Spinal cord (tissue), 10 donors: Measurements from ENCODE around the gene OGDH. TPM values are rescaled to one million over a fixed set of nuclear protein-coding genes. Genes with fewer than 3 reads are reported as not detected.

Experiments used
- DNase-seq, 6 donors: peaks; one replicate each; pipeline versions ENCODE4 v3.0.0 to v3.0.0-alpha.2; 2013 to 2015; ENCODE audit warnings: low spot score in 6 of 6, low read depth in 4 of 6
- H3K27ac ChIP-seq: one replicate; pipeline ENCODE4 v1.5.1; 2013; ENCODE audit warnings: low read depth, low read length, control low read depth
- H3K27me3 ChIP-seq: one replicate; pipeline ENCODE4 v1.6.1; 2013; ENCODE audit warnings: low read length; ENCODE audit not compliant: control insufficient read depth, insufficient read depth
- H3K36me3 ChIP-seq: one replicate; pipeline ENCODE4 v1.6.1; 2013; ENCODE audit warnings: low read length; ENCODE audit not compliant: control insufficient read depth, insufficient read depth
- H3K4me1 ChIP-seq: one replicate; pipeline ENCODE4 v1.6.1; 2013; ENCODE audit warnings: low read length; ENCODE audit not compliant: control insufficient read depth, insufficient read depth
- H3K4me3 ChIP-seq: one replicate; pipeline ENCODE4 v1.5.1; 2013; ENCODE audit warnings: low read depth, low read length, control low read depth
- H3K9me3 ChIP-seq: one replicate; pipeline ENCODE4 v1.6.1; 2013; ENCODE audit warnings: low read length; ENCODE audit not compliant: control insufficient read depth, insufficient read depth
- WGBS: methylation state at CpG from one replicate; pipeline ENCODE4 v1.1.5; 2013; ENCODE audit warnings: missing lambda C conversion rate; ENCODE audit not compliant: insufficient coverage; 5-methylcytosine and 5-hydroxymethylcytosine counted together
- polyA plus RNA-seq, 2 donors: library from polyadenylated mRNA; unstranded; fragments of 120-200 nt; gene quantifications; one replicate each; pipeline ENCODE4 v1.2.1, GENCODE V29; 2013; ENCODE audit not compliant: insufficient read length in 2 of 2
- total RNA-seq, 2 donors: library from RNA; depleted of rRNA in 1 of 2; stranded (reverse); fragments of 120-200 nt in 1 of 2; fragments of >200 nt in 1 of 2; gene quantifications; one replicate each; pipeline versions ENCODE4 v1.2.3 to v1.2.4, GENCODE V29; 2013 to 2014
- donor health status: healthy.

OGDH gene
- total and polyA plus RNA-seq, 4 donors = 63.8 to 78.6 (median 69.3) TPM

DNA sequence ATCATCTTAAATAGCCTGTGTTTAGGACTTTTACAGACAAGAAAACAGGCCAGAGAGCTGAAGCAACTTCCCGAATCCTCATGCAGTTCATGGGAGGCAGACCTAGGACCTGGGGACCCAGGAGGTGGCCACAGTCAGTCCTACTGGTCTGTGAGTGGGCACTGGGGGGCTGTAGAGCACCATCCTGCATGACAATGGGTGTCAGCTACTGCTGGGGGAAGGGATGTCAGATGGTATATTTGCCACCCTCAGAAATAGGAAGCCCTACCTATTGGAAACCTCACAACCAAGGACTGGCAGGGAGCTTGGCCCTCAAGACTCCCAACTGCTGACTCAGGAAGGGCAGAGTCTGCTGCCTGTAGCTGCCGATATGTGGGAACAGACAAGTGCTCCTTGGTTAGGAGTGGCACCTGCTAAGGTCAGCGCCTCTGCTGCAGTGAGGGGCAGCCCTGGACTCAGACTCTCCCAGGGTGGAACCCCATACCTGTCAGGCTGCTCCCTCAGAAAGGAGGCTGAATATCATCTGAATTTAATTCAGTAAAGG lies 29.7 kb downstream of the OGDH start:
- Histone ChIP-seq H3K27ac (no peak overlapping the region), H3K9me3 (no peaks in the 10 kb centered on the region), H3K27me3 (no peaks in the 10 kb centered on the region), H3K4me1 (peaks cover 27% of the 10 kb centered on the region), H3K4me3 (no peak overlapping the region), H3K36me3 (peaks cover 3% of the 10 kb centered on the region)
- 87% methylated on average over 3 of the region's 3 CpGs for WGBS
- no peak for DNase-seq

DNA sequence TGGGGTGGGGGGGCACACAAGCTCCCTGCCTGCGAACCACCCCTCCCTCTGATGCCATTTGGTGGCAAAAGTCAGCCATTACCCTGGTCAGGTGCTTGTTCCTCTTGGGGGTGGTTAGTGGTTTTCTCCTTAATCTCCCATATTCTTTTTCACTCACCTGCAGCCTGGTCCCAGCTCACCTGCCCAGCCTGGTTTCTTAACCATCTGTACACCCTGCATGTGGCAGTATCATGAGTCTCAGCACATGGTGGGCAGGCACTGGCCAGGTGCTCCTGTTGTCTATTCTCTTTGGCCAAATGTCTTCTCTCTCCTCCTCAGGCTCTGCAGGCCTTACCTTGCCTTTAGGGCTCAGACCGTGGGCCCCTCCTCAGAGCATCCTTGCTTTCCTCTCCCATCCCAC lies 30.5 kb downstream of the OGDH start:
- no peaks in the 10 kb centered on the region for H3K27me3 ChIP-seq
- H3K4me1 ChIP-seq = peaks cover 22% of the 10 kb centered on the region
- no peaks in the 10 kb centered on the region for H3K9me3 ChIP-seq
- no peak for DNase-seq
- H3K36me3 ChIP-seq = peaks cover 3% of the 10 kb centered on the region
- no peak overlapping the region for H3K4me3 ChIP-seq
- 100% methylated on average over 1 of the region's 2 CpGs for WGBS
- no peak overlapping the region for H3K27ac ChIP-seq

DNA sequence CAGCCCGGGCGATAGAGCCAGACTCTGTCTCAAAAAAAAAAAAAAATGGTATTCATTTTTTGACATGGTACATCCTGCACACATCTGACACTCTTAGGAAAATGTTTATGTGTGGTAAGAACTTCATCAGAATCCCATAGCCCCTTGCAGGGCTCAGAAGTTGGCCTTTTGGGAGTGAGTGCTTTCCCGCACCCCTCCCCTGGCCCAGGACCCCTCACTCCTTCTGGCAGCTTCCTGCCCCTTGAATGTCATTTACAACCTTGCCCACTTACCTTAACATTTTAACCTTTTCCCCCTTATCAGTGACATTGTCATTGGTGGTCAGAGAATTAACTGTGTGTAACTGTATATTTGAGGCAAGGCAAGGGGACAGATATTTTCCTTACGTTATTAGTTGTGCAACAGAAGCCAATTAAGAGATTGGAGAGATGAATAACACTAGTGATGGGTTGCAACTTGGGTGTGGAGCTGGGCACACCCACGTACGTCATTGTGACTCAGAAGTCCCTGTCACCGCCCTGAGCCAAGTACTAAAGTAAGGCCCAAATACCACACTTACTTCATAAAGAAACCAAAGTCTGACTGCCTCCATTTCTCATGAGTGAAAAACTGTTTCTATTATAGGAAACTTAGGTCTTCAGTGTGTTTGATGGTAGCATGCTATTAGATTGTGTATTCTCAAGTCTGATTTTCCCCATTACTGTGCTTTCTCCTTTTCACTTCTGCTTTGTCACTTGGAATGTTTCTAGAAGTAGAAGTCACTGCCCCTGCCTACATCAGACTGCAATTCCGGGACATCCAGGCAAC lies 31.6 kb downstream of the OGDH start:
- Histone ChIP-seq H3K27ac (peak overlapping the region; percentile 88), H3K9me3 (no peaks in the 10 kb centered on the region), H3K36me3 (peaks cover 3% of the 10 kb centered on the region), H3K4me1 (peaks cover 17% of the 10 kb centered on the region), H3K4me3 (no peak overlapping the region), H3K27me3 (no peaks in the 10 kb centered on the region)
- no peak for DNase-seq
- 100% methylated on average over 1 of the region's 8 CpGs for WGBS

DNA sequence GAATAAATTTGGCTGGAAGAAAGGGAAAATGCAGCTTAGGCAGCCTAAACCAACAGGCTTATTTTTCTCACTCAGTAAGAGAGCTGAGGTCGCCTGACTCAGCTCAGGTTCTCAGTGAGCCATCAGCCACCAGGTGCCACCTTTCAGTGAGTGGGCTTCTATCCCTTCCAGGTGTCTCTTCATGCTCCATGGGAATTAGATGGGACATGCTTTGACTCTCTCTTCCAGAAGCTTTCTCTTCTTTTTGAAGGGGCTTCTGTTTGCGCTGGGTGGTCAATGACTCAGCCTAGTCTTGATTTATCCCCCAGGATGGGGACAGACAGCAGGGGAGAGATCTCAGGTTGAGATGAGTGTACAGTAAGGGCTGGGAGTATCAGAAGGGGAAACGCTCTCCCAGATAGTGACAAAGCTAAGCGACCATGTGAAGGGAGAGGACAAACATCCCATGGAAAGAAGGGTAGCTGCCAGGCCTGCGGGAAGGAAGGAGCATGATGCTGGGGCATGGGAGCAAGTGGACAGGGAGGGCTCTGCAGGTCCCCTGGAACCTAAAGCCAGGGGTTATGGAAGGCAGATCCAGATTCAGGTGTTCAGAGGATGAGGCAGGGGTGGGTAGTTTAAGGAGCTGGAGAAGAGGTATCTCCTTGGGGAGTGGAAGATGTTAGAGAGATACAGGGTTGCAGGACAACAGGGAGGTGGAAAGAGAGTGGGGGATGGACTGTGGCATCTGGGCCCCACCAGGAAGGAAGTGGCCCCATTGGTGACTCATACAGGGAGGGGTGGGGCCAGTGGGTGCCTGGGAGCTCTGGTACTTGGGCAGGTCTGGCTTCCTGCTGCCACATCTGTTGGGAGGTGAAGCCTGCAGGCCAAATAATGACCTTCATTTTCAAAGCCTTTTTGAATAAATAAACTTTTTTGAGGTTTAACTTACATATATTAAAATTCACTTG lies 32.5 kb downstream of the OGDH start:
- Histone ChIP-seq H3K4me1 (peaks cover 17% of the 10 kb centered on the region), H3K9me3 (no peaks in the 10 kb centered on the region), H3K27ac (peak overlapping the region; percentile 88), H3K36me3 (peaks cover 3% of the 10 kb centered on the region), H3K27me3 (no peaks in the 10 kb centered on the region), H3K4me3 (no peak overlapping the region)
- no peak for DNase-seq
- WGBS = 95% methylated on average over 3 of the region's 5 CpGs

DNA sequence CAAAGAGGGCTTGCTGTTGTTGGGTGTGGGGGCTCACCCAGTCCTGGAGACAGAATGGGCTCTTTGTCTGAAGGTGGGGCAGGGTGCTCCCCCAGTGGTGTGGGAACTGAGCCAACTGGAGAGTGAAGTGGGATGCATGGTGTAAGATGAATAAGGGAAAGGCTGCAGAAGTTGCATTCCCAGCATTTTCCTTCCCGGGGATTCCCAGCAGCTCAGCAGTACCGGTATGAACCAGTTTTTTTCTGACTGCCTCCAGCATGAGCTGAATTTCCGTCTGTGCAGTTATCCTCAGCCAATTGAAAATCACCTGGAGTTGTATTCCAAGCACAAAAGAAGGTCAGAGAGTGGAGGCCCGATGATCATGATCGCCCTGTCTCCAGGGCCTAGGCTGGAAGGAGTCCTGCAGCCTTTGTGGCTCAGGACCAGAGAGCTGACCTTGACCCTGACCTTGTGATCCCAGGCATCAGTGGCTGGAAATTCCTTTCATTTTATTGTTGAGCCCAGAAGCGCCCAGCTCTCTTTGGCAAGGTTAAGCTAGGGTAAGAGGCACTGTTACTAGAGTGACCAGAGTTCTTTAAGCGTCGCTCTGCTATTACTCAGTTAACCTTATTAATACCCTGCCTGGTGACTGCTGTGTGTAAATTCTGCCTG lies 33.4 kb downstream of the OGDH start:
- Histone ChIP-seq H3K4me1 (peaks cover 17% of the 10 kb centered on the region), H3K27ac (peak overlapping the region; percentile 88), H3K9me3 (no peaks in the 10 kb centered on the region), H3K4me3 (no peak overlapping the region), H3K36me3 (peaks cover 3% of the 10 kb centered on the region), H3K27me3 (no peaks in the 10 kb centered on the region)
- DNase-seq = peak; percentile 30 to 93 (median 50)
- 13% methylated on average over 5 of the region's 8 CpGs for WGBS

DNA sequence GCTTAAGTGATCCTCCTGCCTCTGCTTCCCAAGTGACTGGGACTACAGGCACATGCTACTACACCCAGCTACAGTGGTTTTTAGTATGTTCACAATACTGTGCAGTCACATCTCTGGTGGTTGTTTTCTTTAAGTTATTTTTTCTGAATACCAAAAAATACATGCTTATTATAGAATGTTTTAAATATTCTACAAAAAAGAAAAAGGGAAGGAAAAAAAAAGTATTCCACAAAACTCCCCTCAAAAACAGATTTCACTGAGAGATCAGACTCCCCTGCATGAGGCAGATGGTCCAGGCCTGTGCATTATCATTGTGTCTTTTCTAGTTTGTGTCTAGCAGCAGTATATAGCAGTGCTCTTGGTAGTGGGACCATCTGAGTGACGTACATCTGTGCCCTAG lies 36.8 kb downstream of the OGDH start:
- WGBS = 100% methylated on average over 1 of the region's 1 CpG
- peaks cover 17% of the 10 kb centered on the region for H3K4me1 ChIP-seq
- H3K27ac ChIP-seq = no peak overlapping the region
- peaks cover 25% of the 10 kb centered on the region for H3K36me3 ChIP-seq
- no peak overlapping the region for H3K4me3 ChIP-seq
- H3K27me3 ChIP-seq = no peaks in the 10 kb centered on the region
- no peak for DNase-seq
- no peaks in the 10 kb centered on the region for H3K9me3 ChIP-seq

DNA sequence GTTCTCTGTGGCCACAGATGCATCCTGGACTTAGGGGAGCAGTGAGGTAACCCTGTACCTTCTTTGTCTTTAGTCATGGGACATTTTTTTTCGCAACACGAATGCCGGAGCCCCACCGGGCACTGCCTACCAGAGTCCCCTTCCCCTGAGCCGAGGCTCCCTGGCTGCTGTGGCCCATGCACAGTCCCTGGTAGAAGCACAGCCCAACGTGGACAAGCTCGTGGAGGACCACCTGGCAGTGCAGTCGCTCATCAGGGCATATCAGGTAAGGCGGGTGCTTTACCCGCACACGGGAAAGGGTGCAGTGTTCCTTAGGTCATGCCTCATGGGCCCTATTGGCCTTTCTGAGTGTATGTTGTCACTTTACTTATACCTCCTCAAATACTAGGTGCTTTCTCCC lies 38.8 kb downstream of the OGDH start:
- DNase-seq = no peak
- Histone ChIP-seq H3K27me3 (no peaks in the 10 kb centered on the region), H3K4me3 (no peak overlapping the region), H3K36me3 (peaks cover 32% of the 10 kb centered on the region), H3K4me1 (no peaks in the 10 kb centered on the region), H3K9me3 (no peaks in the 10 kb centered on the region), H3K27ac (no peak overlapping the region)
- 91% methylated on average over 11 of the region's 11 CpGs for WGBS

DNA sequence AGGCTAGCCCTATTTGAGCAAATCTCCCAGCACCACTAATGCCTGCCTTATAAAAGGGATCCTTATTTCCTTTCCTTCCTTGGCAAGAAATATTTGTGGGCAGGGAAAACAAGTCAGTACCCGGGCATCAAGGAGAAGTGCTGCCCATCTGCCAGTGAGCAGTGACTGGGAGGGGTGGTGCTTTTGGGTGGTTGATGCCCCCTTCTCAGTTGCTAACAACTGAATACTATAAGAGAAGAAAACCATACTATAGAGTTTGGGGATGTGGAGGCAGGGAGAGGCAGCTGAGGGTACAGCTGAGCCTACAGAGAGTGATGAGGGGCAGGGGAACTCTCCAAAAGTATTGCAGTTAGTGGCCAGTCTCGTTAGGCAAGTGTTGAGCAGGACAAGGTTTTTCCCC lies 39.3 kb downstream of the OGDH start:
- Histone ChIP-seq H3K27ac (no peak overlapping the region), H3K4me3 (no peak overlapping the region), H3K36me3 (peaks cover 32% of the 10 kb centered on the region), H3K27me3 (no peaks in the 10 kb centered on the region), H3K4me1 (no peaks in the 10 kb centered on the region), H3K9me3 (no peaks in the 10 kb centered on the region)
- no CpG with 5 or more reads among the region's 2 CpGs for WGBS
- DNase-seq = no peak

DNA sequence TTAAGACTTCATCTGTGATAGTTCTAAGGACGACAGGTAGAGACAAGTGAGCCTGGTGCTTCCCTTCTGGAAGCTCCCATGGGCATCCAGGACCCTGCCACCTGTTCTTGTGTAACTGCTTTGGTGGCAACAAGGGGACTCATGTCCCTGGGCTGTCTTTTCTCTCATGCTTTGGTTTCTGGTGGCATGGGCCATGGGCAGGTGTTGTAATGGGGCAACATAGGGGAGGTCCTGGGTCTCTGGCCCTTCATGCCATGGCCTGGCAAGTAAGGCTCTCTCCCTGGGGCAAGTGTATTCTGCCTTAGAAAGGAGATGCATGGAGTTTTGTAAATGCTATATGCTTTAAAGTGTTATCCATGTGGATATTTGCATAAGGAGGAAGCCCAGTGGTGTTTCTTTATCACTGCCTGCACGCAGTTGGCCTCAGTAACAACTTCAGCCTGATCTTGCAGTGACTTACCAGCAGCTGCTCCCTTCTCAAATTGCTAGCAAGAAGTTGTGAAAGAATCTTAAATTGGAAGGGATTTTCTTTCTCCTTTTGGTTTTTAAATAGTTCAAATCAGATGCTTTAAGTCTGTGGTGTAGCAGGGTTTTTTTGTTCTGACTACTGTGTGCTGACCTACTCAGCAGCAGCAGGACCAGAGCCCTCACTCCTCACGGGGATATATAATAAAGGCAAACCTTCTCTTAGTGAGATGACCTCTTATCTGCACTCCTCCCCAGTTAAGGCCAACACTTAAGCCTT lies 39.9 kb downstream of the OGDH start:
- DNase-seq = no peak

More for the DNA sequence above, 39.9 kb downstream of the OGDH start:
- no peaks in the 10 kb centered on the region for H3K9me3 ChIP-seq
- no peaks in the 10 kb centered on the region for H3K27me3 ChIP-seq
- no peak overlapping the region for H3K4me3 ChIP-seq
- no peak overlapping the region for H3K27ac ChIP-seq
- H3K36me3 ChIP-seq = peaks cover 36% of the 10 kb centered on the region
- WGBS = 90% methylated on average over 1 of the region's 3 CpGs
- no peaks in the 10 kb centered on the region for H3K4me1 ChIP-seq
